ENCODE measurements around the gene SLC35D1. TPM values are rescaled to one million over a fixed set of nuclear protein-coding genes. Genes with fewer than 3 reads are reported as not detected.

SLC35D1 gene
- total RNA-seq, 4 donors from 2014 or later = 6.7 to 9.3 (median 8.1) TPM

- Histone ChIP-seq H3K9me3 (no peaks in the 10 kb centered on the region), H3K4me3 (no peak overlapping the region), H3K27ac (no peak overlapping the region), H3K36me3 (no peaks in the 10 kb centered on the region), H3K27me3 (no peaks in the 10 kb centered on the region), H3K4me1 (no peaks in the 10 kb centered on the region)
- intact Hi-C loops (cut with DNase I; ENCODE audit: low total_unique reads) = no loop called here
- no peak for DNase-seq
- in situ Hi-C loops (cut with MboI; ENCODE audit: low sequenced_read_pairs in 4 of 4) = no loop called here
- ATAC-seq = no peak
- TF ChIP-seq POLR2A (IDR thresholded peaks at IDR 0.05) (no peak), CTCF (IDR thresholded peaks at IDR 0.05 in 4 of 5, conservative IDR thresholded peaks at IDR 0.05 in 1 of 5) (no peak)
Measured at GRCh38 chr1:67094191-67094590, 40.2 kb upstream of the SLC35D1 start.

- intact Hi-C loops (cut with DNase I; ENCODE audit: low total_unique reads) = no loop called here
- Histone ChIP-seq H3K27me3 (no peaks in the 10 kb centered on the region), H3K9me3 (no peaks in the 10 kb centered on the region), H3K4me3 (no peak overlapping the region), H3K27ac (no peak overlapping the region), H3K4me1 (no peaks in the 10 kb centered on the region), H3K36me3 (no peaks in the 10 kb centered on the region)
- no peak for DNase-seq
- ATAC-seq = no peak
- TF ChIP-seq CTCF (IDR thresholded peaks at IDR 0.05 in 4 of 5, conservative IDR thresholded peaks at IDR 0.05 in 1 of 5) = no peak
- TF ChIP-seq POLR2A (IDR thresholded peaks at IDR 0.05) = no peak
- in situ Hi-C loops (cut with MboI; ENCODE audit: low sequenced_read_pairs in 4 of 4) = no loop called here
Measured at GRCh38 chr1:67089685-67090208, 35.8 kb upstream of the SLC35D1 start.

GRCh38 chr1:67088440-67088839, 34.5 kb upstream of the SLC35D1 start:
- H3K36me3 ChIP-seq = no peaks in the 10 kb centered on the region
- no peak overlapping the region for H3K27ac ChIP-seq
- no peaks in the 10 kb centered on the region for H3K27me3 ChIP-seq
- TF ChIP-seq POLR2A (IDR thresholded peaks at IDR 0.05) (no peak), CTCF (IDR thresholded peaks at IDR 0.05 in 4 of 5, conservative IDR thresholded peaks at IDR 0.05 in 1 of 5) (no peak)
- ATAC-seq (no peak), DNase-seq (no peak)
- no peaks in the 10 kb centered on the region for H3K4me1 ChIP-seq
- intact Hi-C loops (cut with DNase I; ENCODE audit: low total_unique reads) (no loop called here), in situ Hi-C loops (cut with MboI; ENCODE audit: low sequenced_read_pairs in 4 of 4) (no loop called here)
- H3K9me3 ChIP-seq = no peaks in the 10 kb centered on the region
- H3K4me3 ChIP-seq = no peak overlapping the region

- Histone ChIP-seq H3K9me3 (no peaks in the 10 kb centered on the region), H3K36me3 (no peaks in the 10 kb centered on the region), H3K4me3 (no peak overlapping the region), H3K27me3 (no peaks in the 10 kb centered on the region), H3K27ac (no peak overlapping the region), H3K4me1 (no peaks in the 10 kb centered on the region)
- intact Hi-C loops (cut with DNase I; ENCODE audit: low total_unique reads) = no loop called here
- in situ Hi-C loops (cut with MboI; ENCODE audit: low sequenced_read_pairs in 4 of 4) = no loop called here
- no peak for TF ChIP-seq CTCF (IDR thresholded peaks at IDR 0.05 in 4 of 5, conservative IDR thresholded peaks at IDR 0.05 in 1 of 5)
- TF ChIP-seq POLR2A (IDR thresholded peaks at IDR 0.05) = no peak
- no peak for ATAC-seq
- no peak for DNase-seq
Measured at GRCh38 chr1:67085326-67085725, 31.4 kb upstream of the SLC35D1 start.

- H3K4me1 ChIP-seq = no peaks in the 10 kb centered on the region
- H3K9me3 ChIP-seq = no peaks in the 10 kb centered on the region
- ATAC-seq (no peak), DNase-seq (no peak)
- H3K27ac ChIP-seq = no peak overlapping the region
- no peak overlapping the region for H3K4me3 ChIP-seq
- no peak for TF ChIP-seq POLR2A (IDR thresholded peaks at IDR 0.05)
- TF ChIP-seq CTCF (IDR thresholded peaks at IDR 0.05 in 4 of 5, conservative IDR thresholded peaks at IDR 0.05 in 1 of 5) = no peak
- no peaks in the 10 kb centered on the region for H3K36me3 ChIP-seq
- intact Hi-C loops (cut with DNase I; ENCODE audit: low total_unique reads) (no loop called here), in situ Hi-C loops (cut with MboI; ENCODE audit: low sequenced_read_pairs in 4 of 4) (no loop called here)
- no peaks in the 10 kb centered on the region for H3K27me3 ChIP-seq
Measured at GRCh38 chr1:67084765-67085318, 30.9 kb upstream of the SLC35D1 start.

Data from gastrocnemius medialis (tissue), 4 donors.